C4-2B (cell line): ENCODE measurements around the gene HECA.

Source experiments
- CTCF ChIP-seq: fragments of 450-650 bp; conservative IDR thresholded peaks from 2 replicates; pipeline ENCODE4 v1.5.1; 2017; ENCODE audit warnings: mild to moderate bottlenecking
- ZFX ChIP-seq: fragments of 450-650 bp; IDR thresholded peaks from 2 replicates; pipeline ENCODE4 v1.6.1; 2017

GRCh38 chr6:139114746-139115145, 20.1 kb upstream of the HECA start:
- TF ChIP-seq CTCF, result no peak
- TF ChIP-seq ZFX, result no peak
